ENCODE results near the gene MKS1. TPM values are rescaled to one million over a fixed set of nuclear protein-coding genes. Genes with fewer than 3 reads are reported as not detected.
A peak's percentile ranks its signal among the peaks of the same experiment; 100 is the strongest.

The MKS1 gene
- total and polyA plus RNA-seq, 7 donors = 3.0 to 11.0 (median 6.8) TPM

GRCh38 chr17:58248955-58249269 is 29.9 kb upstream of the MKS1 start:
- 25 to 35% methylated on average over 10 of the region's 10 CpGs for WGBS, 2 donors

GRCh38 chr17:58247511-58248363 is 28.7 kb upstream of the MKS1 start:
- no peaks in the 10 kb centered on the region for H3K36me3 ChIP-seq
- H3K27ac ChIP-seq = no peak overlapping the region
- intact Hi-C loops (cut with DNase I) = loop anchor here (2.0 kb wide), 1 partner anchor 169 kb away; the partner anchor contains the start of gene RNF43

More at GRCh38 chr17:58248955-58249269, 29.9 kb upstream of the MKS1 start:
- peaks cover 0 to 30% (median 14%) of the 10 kb centered on the region in 3 donors for H3K27me3 ChIP-seq
- H3K4me1 ChIP-seq = peaks cover 0 to 13% (median 12%) of the 10 kb centered on the region in 4 donors
- no peak for DNase-seq
- no peaks in the 10 kb centered on the region for H3K9me3 ChIP-seq
- TF ChIP-seq POLR2AphosphoS5 (IDR thresholded peaks at IDR 0.05) (no peak), EP300 (IDR thresholded peaks at IDR 0.05) (no peak), POLR2A (IDR thresholded peaks at IDR 0.05) (no peak), CTCF (IDR thresholded peaks at IDR 0.05) (no peak)
- no peak overlapping the region for H3K27ac ChIP-seq
- peak overlapping the region in 2 of 4 donors; percentile 51 to 52 for H3K4me3 ChIP-seq
- H3K36me3 ChIP-seq = no peaks in the 10 kb centered on the region
- intact Hi-C loops (cut with DNase I) = loop anchor here (2.0 kb wide), 1 partner anchor 168 kb away; the partner anchor contains the start of gene RNF43

GRCh38 chr17:58246781-58247180 is 27.7 kb upstream of the MKS1 start:
- no peak for DNase-seq
- Histone ChIP-seq H3K27me3 (peaks cover 0 to 41% (median 18%) of the 10 kb centered on the region in 3 donors), H3K36me3 (no peaks in the 10 kb centered on the region), H3K27ac (no peak overlapping the region), H3K4me1 (peaks cover 0 to 13% (median 12%) of the 10 kb centered on the region in 4 donors), H3K4me3 (no peak overlapping the region), H3K9me3 (no peaks in the 10 kb centered on the region)
- WGBS, 2 donors = 63 to 88% methylated on average over 1 of the region's 1 CpG
- TF ChIP-seq CTCF (IDR thresholded peaks at IDR 0.05) (no peak), EP300 (IDR thresholded peaks at IDR 0.05) (no peak), POLR2A (IDR thresholded peaks at IDR 0.05) (no peak), POLR2AphosphoS5 (IDR thresholded peaks at IDR 0.05) (no peak)
- intact Hi-C loops (cut with DNase I) = no loop called here

More at GRCh38 chr17:58247511-58248363, 28.7 kb upstream of the MKS1 start:
- peaks cover 0 to 31% (median 14%) of the 10 kb centered on the region in 3 donors for H3K27me3 ChIP-seq
- TF ChIP-seq POLR2A (IDR thresholded peaks at IDR 0.05) (no peak), EP300 (IDR thresholded peaks at IDR 0.05) (no peak), CTCF (IDR thresholded peaks at IDR 0.05) (no peak), POLR2AphosphoS5 (IDR thresholded peaks at IDR 0.05) (no peak)
- DNase-seq = no peak
- 78 to 82% methylated on average over 10 of the region's 10 CpGs for WGBS, 2 donors
- peaks cover 0 to 13% (median 12%) of the 10 kb centered on the region in 4 donors for H3K4me1 ChIP-seq
- H3K9me3 ChIP-seq = no peaks in the 10 kb centered on the region
- H3K4me3 ChIP-seq = no peak overlapping the region

GRCh38 chr17:58246104-58246740 is 27.2 kb upstream of the MKS1 start:
- H3K36me3 ChIP-seq = no peaks in the 10 kb centered on the region
- peaks cover 0 to 13% (median 12%) of the 10 kb centered on the region in 4 donors for H3K4me1 ChIP-seq
- 81 to 91% methylated on average over 13 of the region's 13 CpGs for WGBS, 2 donors
- TF ChIP-seq EP300 (IDR thresholded peaks at IDR 0.05) = no peak
- TF ChIP-seq CTCF (IDR thresholded peaks at IDR 0.05) = no peak
- no peak for TF ChIP-seq POLR2A (IDR thresholded peaks at IDR 0.05)
- TF ChIP-seq POLR2AphosphoS5 (IDR thresholded peaks at IDR 0.05) = no peak
- H3K9me3 ChIP-seq = no peaks in the 10 kb centered on the region
- no peak overlapping the region for H3K4me3 ChIP-seq
- H3K27ac ChIP-seq = no peak overlapping the region
- intact Hi-C loops (cut with DNase I) = no loop called here
- H3K27me3 ChIP-seq = peaks cover 0 to 45% (median 18%) of the 10 kb centered on the region in 3 donors
- DNase-seq = no peak

Data from sigmoid colon (tissue), 7 donors.